Metanephros (tissue), 1 donor: Measurements from ENCODE around the gene CDH22. TPM values are rescaled to one million over a fixed set of nuclear protein-coding genes. Genes with fewer than 3 reads are reported as not detected.

Experiments
- total RNA-seq: library from RNA; depleted of rRNA; stranded (reverse); fragments of >200 nt; gene quantifications from one replicate; pipeline ENCODE4 v1.2.3, GENCODE V29; 2014

The CDH22 gene
- total RNA-seq, result 0.41 TPM

GRCh38 chr20:46308258-46309157 is at the start of gene CDH22:
Gene CDH22, minus strand, starts transcription at chr20:46308498. Its CDS starts 57,204 bp downstream, at chr20:46251294.

Other genes with a start within 250 kb of the CDH22 start
- gene NCOA5, start 218.5 kb downstream of the CDH22 start, total RNA-seq, result 22.0 TPM
- 3.0 TPM for gene CD40, start 190.2 kb downstream of the CDH22 start, total RNA-seq
- gene ELMO2, start 98.1 kb upstream of the CDH22 start, total RNA-seq, result 54.0 TPM
- 13.5 TPM for gene ZNF334, start 205.1 kb upstream of the CDH22 start, total RNA-seq
- not detected for gene OCSTAMP, start 242.2 kb upstream of the CDH22 start, total RNA-seq